Keratinocyte (primary cell): ENCODE data around the gene PDE12. TPM values are rescaled to one million over a fixed set of nuclear protein-coding genes. Genes with fewer than 3 reads are reported as not detected.

Source experiments
- DNase-seq: peaks from one replicate; pipeline ENCODE4 v3.0.0-alpha.2; 2011; ENCODE audit warnings: low read depth, missing footprints, low spot score
- FAIRE-seq: peaks from 2 replicates; lab custom pipeline; 2011; peaks lifted over from hg19 to GRCh38; lab: Jason Lieb, UNC
- H2AFZ ChIP-seq: 2 replicates; pipeline ENCODE4 v1.6.0; 2012; ENCODE audit warnings: low read length, control low read depth, inconsistent platforms; ENCODE audit not compliant: control insufficient read depth
- H3K27ac ChIP-seq: 2 replicates; pipeline ENCODE4 v1.5.1; 2011; ENCODE audit warnings: low read length; ENCODE audit not compliant: control insufficient read depth, insufficient read depth
- H3K27me3 ChIP-seq: 3 replicates; pipeline ENCODE4 v1.6.0; 2011; ENCODE audit warnings: low read length; ENCODE audit not compliant: control insufficient read depth, insufficient read depth; ENCODE audit errors: extremely low read depth
- H3K36me3 ChIP-seq, 2 experiments: 2 replicates in 1 of 2; 3 replicates in 1 of 2; pipeline ENCODE4 v1.5.1; 2011; ENCODE audit warnings: low read length in 2 of 2, mild to moderate bottlenecking in 1 of 2; ENCODE audit not compliant: control insufficient read depth in 2 of 2, insufficient read depth in 2 of 2; ENCODE audit errors: extremely low read depth in 1 of 2
- H3K4me1 ChIP-seq: 3 replicates; pipeline ENCODE4 v1.5.1; 2011; ENCODE audit warnings: low read length; ENCODE audit not compliant: control insufficient read depth, insufficient read depth; ENCODE audit errors: extremely low read depth
- H3K4me2 ChIP-seq: 3 replicates; pipeline ENCODE4 v1.6.0; 2011; ENCODE audit warnings: low read depth, low read length; ENCODE audit not compliant: control insufficient read depth, insufficient read depth; ENCODE audit errors: extremely low read depth
- H3K4me3 ChIP-seq, 3 experiments: fragments of 200-600 bp in 1 of 3; sonication (generic) in 1 of 3; 2 replicates in 2 of 3; 3 replicates in 1 of 3; pipeline ENCODE4 v1.5.1; 2011 to 2016; ENCODE audit warnings: low read length in 3 of 3, mild to moderate bottlenecking in 3 of 3, control low read depth in 2 of 3, inconsistent platforms in 1 of 3, low read depth in 1 of 3, mixed read lengths in 1 of 3, mixed run types in 1 of 3, moderate library complexity in 1 of 3; ENCODE audit not compliant: control insufficient read depth in 2 of 3, insufficient read depth in 2 of 3; ENCODE audit errors: extremely low read depth in 1 of 3
- H3K79me2 ChIP-seq: 2 replicates; pipeline ENCODE4 v1.6.0; 2012; ENCODE audit warnings: low read length; ENCODE audit not compliant: control insufficient read depth, insufficient read depth
- H3K9ac ChIP-seq: 3 replicates; pipeline ENCODE4 v1.6.0; 2011; ENCODE audit warnings: low read length; ENCODE audit not compliant: control insufficient read depth, insufficient read depth; ENCODE audit errors: extremely low read depth
- H3K9me1 ChIP-seq: 3 replicates; pipeline ENCODE4 v1.6.0; 2011; ENCODE audit warnings: low read length; ENCODE audit not compliant: control insufficient read depth, insufficient read depth; ENCODE audit errors: extremely low read depth
- H3K9me3 ChIP-seq: 2 replicates; pipeline ENCODE4 v1.5.1; 2012; ENCODE audit warnings: low read depth, low read length; ENCODE audit not compliant: control insufficient read depth
- H4K20me1 ChIP-seq: 3 replicates; pipeline ENCODE4 v1.6.0; 2011; ENCODE audit warnings: low read length; ENCODE audit not compliant: control insufficient read depth, insufficient read depth; ENCODE audit errors: extremely low read depth
- EZH2 ChIP-seq: IDR thresholded peaks from one replicate; pipeline ENCODE4 v1.6.1; 2012; ENCODE audit warnings: inconsistent platforms, mild to moderate bottlenecking, low read length, moderate library complexity
- dilution Hi-C: fragments of 300-500 bp; cut with MboI; formaldehyde crosslinking; loops from one replicate; pipeline ENCODE4 v1.7.0; 2020; ENCODE audit warnings: low sequenced_read_pairs; ENCODE audit not compliant: extremely low pct_ligation_motif_present
- polyA plus RNA-seq, 5 experiments: library from polyadenylated mRNA; depleted of rRNA in 3 of 5; stranded (reverse) in 3 of 5; stranded (forward) in 1 of 5; unstranded in 1 of 5; fragments of >200 nt; gene quantifications; 1 replicate in 1 of 5; 2 replicates in 3 of 5; 3 replicates in 1 of 5; pipeline versions ENCODE4 v1.2.1 to v1.2.3, GENCODE V29; 2011 to 2012; ENCODE audit warnings: missing spikeins in 2 of 5, low read depth in 1 of 5, low replicate concordance in 1 of 5
- TF ChIP-seq, protein P1 (sequence below), 3 experiments: IDR thresholded peaks in 1 of 3; conservative IDR thresholded peaks in 1 of 3; optimal IDR thresholded peaks in 1 of 3; 2 replicates in 2 of 3; 3 replicates in 1 of 3; pipeline versions ENCODE3 to v1.5.1; 2011; ENCODE audit warnings: low read length in 3 of 3, mild to moderate bottlenecking in 3 of 3, moderate library complexity in 2 of 3, control low read depth in 1 of 3, inconsistent platforms in 1 of 3; ENCODE audit not compliant: insufficient read depth in 2 of 3; ENCODE audit errors: extremely low read depth in 1 of 3

PDE12 gene
- polyA plus RNA-seq, 1 donor (not counting 4 experiments of a cell fraction or from before 2014, with no cell fraction given), result 15.2 TPM

DNA sequence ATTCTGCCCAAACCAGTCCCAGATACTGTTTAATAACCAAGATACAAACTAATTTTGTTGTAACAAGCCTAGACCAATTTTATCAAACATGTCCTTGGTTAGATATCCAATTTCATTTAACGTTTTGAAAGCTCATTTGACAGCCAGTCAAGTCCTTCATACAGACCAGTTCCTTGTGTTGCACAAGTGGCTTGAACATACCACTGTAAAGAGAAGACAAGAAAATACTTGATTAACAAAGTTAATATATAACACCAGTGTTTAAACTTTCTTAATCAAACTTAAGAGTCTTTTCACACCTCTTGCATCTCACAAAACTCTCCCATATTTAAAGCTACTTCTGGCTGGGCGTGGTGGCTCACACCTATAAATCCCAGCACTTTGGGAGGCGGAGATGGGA is 16.0 kb downstream of the PDE12 start:
- Histone ChIP-seq H3K27me3 (no peaks in the 10 kb centered on the region), H3K4me3 (no peak overlapping the region), H2AFZ (no peak overlapping the region), H3K36me3 (peaks cover 15 to 26% of the 10 kb centered on the region in 2 experiments), H3K27ac (no peak overlapping the region), H3K4me2 (no peak overlapping the region), H3K4me1 (no peaks in the 10 kb centered on the region), H3K9me3 (no peaks in the 10 kb centered on the region), H3K79me2 (peaks cover 9% of the 10 kb centered on the region), H3K9ac (no peak overlapping the region), H4K20me1 (peaks cover 8% of the 10 kb centered on the region), H3K9me1 (no peaks in the 10 kb centered on the region)
- dilution Hi-C loops, result no loop called here
- FAIRE-seq, result no peak
- DNase-seq, result no peak
- no peak for TF ChIP-seq EZH2
- TF ChIP-seq, protein P1, sequence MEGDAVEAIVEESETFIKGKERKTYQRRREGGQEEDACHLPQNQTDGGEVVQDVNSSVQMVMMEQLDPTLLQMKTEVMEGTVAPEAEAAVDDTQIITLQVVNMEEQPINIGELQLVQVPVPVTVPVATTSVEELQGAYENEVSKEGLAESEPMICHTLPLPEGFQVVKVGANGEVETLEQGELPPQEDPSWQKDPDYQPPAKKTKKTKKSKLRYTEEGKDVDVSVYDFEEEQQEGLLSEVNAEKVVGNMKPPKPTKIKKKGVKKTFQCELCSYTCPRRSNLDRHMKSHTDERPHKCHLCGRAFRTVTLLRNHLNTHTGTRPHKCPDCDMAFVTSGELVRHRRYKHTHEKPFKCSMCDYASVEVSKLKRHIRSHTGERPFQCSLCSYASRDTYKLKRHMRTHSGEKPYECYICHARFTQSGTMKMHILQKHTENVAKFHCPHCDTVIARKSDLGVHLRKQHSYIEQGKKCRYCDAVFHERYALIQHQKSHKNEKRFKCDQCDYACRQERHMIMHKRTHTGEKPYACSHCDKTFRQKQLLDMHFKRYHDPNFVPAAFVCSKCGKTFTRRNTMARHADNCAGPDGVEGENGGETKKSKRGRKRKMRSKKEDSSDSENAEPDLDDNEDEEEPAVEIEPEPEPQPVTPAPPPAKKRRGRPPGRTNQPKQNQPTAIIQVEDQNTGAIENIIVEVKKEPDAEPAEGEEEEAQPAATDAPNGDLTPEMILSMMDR (optimal IDR thresholded peaks at IDR 0.05 in 1 of 3, IDR thresholded peaks at IDR 0.05 in 1 of 3, conservative IDR thresholded peaks at IDR 0.05 in 1 of 3; ENCODE audit: extremely low read depth in 1 of 3, insufficient read depth in 2 of 3, low read length in 3 of 3), result no peak

- no peak for FAIRE-seq
Measured at GRCh38 chr3:57575966-57576626, 20.0 kb downstream of the PDE12 start.

More at GRCh38 chr3:57575966-57576626, 20.0 kb downstream of the PDE12 start:
- Histone ChIP-seq H3K9ac (no peak overlapping the region), H2AFZ (no peak overlapping the region), H3K27me3 (no peaks in the 10 kb centered on the region), H3K36me3 (peaks cover 23 to 35% of the 10 kb centered on the region in 2 experiments), H4K20me1 (peaks cover 14% of the 10 kb centered on the region), H3K4me3 (no peak overlapping the region), H3K27ac (no peak overlapping the region), H3K9me3 (no peaks in the 10 kb centered on the region), H3K9me1 (no peaks in the 10 kb centered on the region), H3K79me2 (peaks cover 43% of the 10 kb centered on the region), H3K4me1 (no peaks in the 10 kb centered on the region), H3K4me2 (no peak overlapping the region)
- dilution Hi-C loops, result no loop called here
- TF ChIP-seq, protein P1 (optimal IDR thresholded peaks at IDR 0.05 in 1 of 3, IDR thresholded peaks at IDR 0.05 in 1 of 3, conservative IDR thresholded peaks at IDR 0.05 in 1 of 3; ENCODE audit: extremely low read depth in 1 of 3, insufficient read depth in 2 of 3, low read length in 3 of 3), result no peak
- TF ChIP-seq EZH2, result no peak
- no peak for DNase-seq
